Measurements from ENCODE around the gene STARD8. TPM values are rescaled to one million over a fixed set of nuclear protein-coding genes. Genes with fewer than 3 reads are reported as not detected.

STARD8 gene
- total and polyA plus RNA-seq, 2 donors (not counting 3 experiments of a cell fraction or from before 2014, with no cell fraction given) = 6.8 to 14.8 TPM

DNA sequence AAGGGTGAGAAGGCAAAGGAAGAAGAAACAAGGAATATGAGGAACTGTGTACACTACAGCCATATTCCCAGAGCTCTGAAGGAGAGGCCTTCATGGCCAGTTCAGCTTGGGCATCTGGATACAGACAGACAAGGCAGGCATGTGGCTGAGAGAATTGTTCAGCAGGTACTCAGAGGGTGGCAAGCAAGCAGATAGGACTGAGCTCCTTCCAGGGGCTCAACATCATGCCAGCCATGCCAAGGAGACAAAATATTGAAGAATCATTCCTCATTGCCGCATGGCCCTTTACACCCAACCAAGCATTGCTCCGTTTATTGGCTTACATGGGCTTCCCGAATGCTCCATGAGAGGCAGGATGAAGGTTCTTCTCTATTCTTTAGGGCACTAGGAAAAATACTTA is 102.8 kb downstream of the STARD8 start:
- no peak for DNase-seq (ENCODE audit: low read depth, low spot score)

More for the DNA sequence above, 102.8 kb downstream of the STARD8 start:
- Histone ChIP-seq H3K9me3 (replicated peaks; ENCODE audit: control insufficient read depth, insufficient read depth, low read length) (no peaks in the 10 kb centered on the region), H3K79me2 (ENCODE audit: control insufficient read depth, insufficient read depth, low read length) (no peaks in the 10 kb centered on the region), H3K36me3 (ENCODE audit: control insufficient read depth in 2 of 2, extremely low read depth in 1 of 2, insufficient read depth in 2 of 2, low read length in 2 of 2) (no peaks in the 10 kb centered on the region), H3K4me2 (ENCODE audit: insufficient read depth, low read length) (no peak overlapping the region), H3K4me3 (replicated peaks in 1 of 3; ENCODE audit: insufficient read depth in 1 of 3, low read depth in 1 of 3, low read length in 3 of 3) (no peak overlapping the region), H4K20me1 (replicated peaks; ENCODE audit: control insufficient read depth, extremely low read depth, insufficient read depth, low read length) (no peaks in the 10 kb centered on the region), H3K9me1 (replicated peaks; ENCODE audit: control insufficient read depth, extremely low read depth, insufficient read depth, low read length) (no peaks in the 10 kb centered on the region), H3K4me1 (ENCODE audit: control insufficient read depth, extremely low read depth, insufficient read depth, low read length) (no peaks in the 10 kb centered on the region), H3K27me3 (ENCODE audit: control insufficient read depth in 2 of 2, insufficient read depth in 2 of 2, low read length in 2 of 2) (no peaks in the 10 kb centered on the region), H2AFZ (ENCODE audit: low read depth, low read length) (no peak overlapping the region), H3K27ac (ENCODE audit: insufficient read depth, low read depth, low read length) (no peak overlapping the region), H3K9ac (replicated peaks; ENCODE audit: extremely low read depth, insufficient read depth, low read length) (no peak overlapping the region)
- intact Hi-C loops (cut with micrococcal nuclease) (no loop called here), dilution Hi-C loops (cut with MboI; ENCODE audit: extremely low pct_ligation_motif_present, low sequenced_read_pairs) (no loop called here)
- FAIRE-seq = no peak
- BruUV-seq (replicated peaks) = no TSS peak
- ChIA-PET POLR2A (no interaction called here), CTCF (no interaction called here)
- TF ChIP-seq MYC (IDR thresholded peaks at IDR 0.05; ENCODE audit: low read depth, low read length) (no peak), POLR2A (IDR thresholded peaks at IDR 0.05; ENCODE audit: low read depth, low read length) (no peak), EZH2 (IDR thresholded peaks at IDR 0.05; ENCODE audit: borderline replicate concordance, low read depth, low read length, severe bottlenecking) (no peak), POLR2AphosphoS5 (IDR thresholded peaks at IDR 0.05; ENCODE audit: insufficient read depth, low read depth, low read length) (no peak), FOS (IDR thresholded peaks at IDR 0.05; ENCODE audit: borderline replicate concordance, insufficient read depth, low read length) (no peak), CTCF (IDR thresholded peaks at IDR 0.05; ENCODE audit: extremely low read depth in 1 of 2, insufficient read depth in 1 of 2, low read depth in 1 of 2, low read length in 2 of 2) (no peak), JUN (IDR thresholded peaks at IDR 0.05; ENCODE audit: borderline replicate concordance, insufficient read depth, insufficient read length, low read depth) (no peak), GATA2 (IDR thresholded peaks at IDR 0.05; ENCODE audit: insufficient read depth, insufficient read length, low read depth, low read length) (no peak)
- TF ChIP-seq, protein P1, sequence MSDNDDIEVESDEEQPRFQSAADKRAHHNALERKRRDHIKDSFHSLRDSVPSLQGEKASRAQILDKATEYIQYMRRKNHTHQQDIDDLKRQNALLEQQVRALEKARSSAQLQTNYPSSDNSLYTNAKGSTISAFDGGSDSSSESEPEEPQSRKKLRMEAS (IDR thresholded peaks at IDR 0.05; ENCODE audit: insufficient read depth, insufficient read length) = no peak
